Suppressor macrophage (primary cell): Measurements from ENCODE around the gene PRAMEF11.
A peak's percentile ranks its signal among the peaks of the same experiment; 100 is the strongest.
"Not testable (repeated sequence)": the region's sequence is repeated elsewhere in the genome, so short reads cannot be mapped to it uniquely, and the experiment has no call there.

Experiments used
- DNase-seq, 4 experiments: peaks; one replicate each; pipeline ENCODE4 v3.0.0-alpha.2; 2020 to 2022
- total RNA-seq, 17 experiments: gene quantifications; one replicate each; lab custom pipeline; 2026; ENCODE audit warnings: mixed read lengths in 6 of 17, inconsistent platforms in 3 of 17; lab: John Stamatoyannopoulos, UW

Gene PRAMEF11
- 0 to 0.22 (median 0) reads per million in 17 experiments for total RNA-seq

DNA sequence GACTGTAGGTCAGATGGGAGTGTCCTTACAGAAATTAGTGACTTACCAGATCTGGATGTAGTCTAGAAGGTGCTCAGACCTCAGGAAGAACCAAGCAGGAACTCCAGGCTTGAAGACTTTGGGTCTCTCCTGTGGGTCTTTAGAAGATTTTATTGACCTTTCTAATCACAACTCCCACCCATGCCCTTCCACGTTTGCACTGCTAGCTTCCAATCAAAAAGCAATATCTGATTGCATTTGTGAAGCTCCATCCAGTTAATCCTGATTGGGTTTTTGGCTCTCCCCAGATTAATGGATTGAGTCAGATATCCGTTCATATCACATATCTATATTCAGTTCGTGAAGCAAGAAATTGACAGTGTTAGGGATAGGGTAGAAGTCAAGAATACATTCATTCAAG, at the start of gene PRAMEF11:
Gene PRAMEF11 (minus strand): TSS at position 101 of the 400 bp plus-strand sequence. CDS start 2,621 bp downstream, outside the sequence.
- DNase-seq: not testable (repeated sequence)

DNA sequence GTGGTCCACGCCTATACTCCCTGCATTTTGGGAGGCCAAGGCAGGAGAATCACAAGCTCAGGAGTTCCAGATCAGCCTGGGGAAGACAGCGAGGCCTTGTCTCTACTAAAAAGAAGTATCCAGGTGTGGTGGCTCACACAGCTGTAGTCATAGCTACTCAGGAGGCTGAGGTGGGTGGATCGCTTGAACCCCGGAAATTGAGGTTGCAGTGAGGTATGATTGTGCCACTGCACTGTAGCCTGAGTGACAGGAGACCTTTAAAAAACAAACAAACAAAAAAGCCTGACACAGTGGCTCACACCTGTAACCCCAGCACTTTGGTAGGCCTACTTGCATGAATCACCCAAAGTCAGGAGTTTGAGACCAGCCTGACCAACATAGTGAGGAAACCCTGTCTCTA, 47.2 kb upstream of the PRAMEF11 start:
- DNase-seq: not testable (repeated sequence)

DNA sequence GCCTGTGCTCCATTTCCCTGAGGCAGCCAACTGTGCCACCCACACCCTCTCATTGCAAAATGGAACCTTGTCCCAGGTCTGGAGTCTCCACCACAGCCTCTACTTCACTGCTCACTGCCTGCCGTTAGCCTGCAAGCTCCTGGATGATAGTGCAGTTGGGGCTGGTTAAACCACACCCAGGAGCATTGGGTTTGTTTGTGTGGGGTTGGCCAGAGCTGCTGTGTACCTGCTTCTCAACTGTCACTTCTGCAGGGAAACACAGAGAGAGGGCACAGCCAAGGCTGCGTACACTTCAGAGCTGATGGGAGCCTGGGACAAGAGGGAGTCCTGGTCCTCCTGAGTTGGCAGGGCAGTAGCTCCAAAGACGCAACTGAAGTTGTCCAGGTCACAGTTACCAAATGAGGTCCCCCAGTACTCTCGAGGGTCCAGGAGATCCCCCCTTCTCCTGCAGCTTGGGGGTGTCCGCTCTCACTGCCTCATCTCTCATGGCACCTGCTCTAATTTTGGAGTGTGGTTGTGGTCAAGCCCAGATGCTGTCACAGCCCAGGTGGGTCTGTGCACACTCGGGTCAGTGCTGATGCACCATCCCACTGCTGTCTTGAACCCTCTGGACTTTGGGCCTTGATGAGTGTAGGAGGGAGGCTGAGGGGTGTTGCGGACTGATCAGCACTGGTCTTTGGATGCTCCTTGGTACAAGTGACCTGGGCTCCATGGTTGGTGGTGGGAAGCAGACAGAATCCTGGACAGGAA, 32.1 kb upstream of the PRAMEF11 start:
- not testable (repeated sequence) for DNase-seq

DNA sequence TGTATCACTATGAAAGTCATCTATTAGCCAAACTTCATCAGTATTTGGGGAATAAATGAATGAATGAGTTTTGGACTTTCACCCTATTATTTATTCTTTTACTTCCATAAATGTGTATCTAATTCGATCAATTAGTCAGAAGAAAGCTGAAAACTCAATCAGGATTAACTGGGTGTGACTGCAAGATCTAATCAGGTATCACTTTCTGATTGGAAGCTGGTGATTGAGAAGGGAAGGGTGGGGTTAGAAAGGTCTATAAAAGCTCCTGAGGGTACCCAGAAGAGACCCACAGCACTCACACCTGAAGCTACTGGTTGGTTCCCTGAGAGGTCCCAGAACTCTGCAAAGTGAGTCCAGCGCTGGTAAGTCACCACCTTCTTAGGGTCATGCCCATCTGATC, 25.6 kb upstream of the PRAMEF11 start, which contains the start of gene PRAMEF2:
Gene PRAMEF2 (plus strand): TSS at position 301 of the 400 bp plus-strand sequence. CDS start 1,924 bp downstream, outside the sequence.
- not testable (repeated sequence) for DNase-seq

DNA sequence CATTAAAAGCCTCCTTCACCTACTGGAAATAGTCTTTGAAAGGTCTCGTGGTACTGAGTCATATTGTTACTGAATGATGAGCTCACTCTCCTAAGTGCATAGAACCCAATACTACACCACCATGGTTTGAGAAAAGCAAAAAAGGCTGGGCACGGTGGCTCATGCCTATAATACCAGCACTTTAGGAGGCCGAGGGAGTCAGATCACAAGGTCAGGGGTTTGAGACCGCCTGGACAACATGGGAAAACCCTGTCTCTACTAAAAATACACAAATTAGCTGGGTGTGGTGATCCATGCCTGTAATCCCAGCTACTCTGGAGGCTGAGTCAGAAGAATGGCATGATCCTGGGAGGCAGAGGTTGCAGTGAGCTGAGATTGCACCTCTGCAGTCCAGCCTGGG, 20.6 kb upstream of the PRAMEF11 start:
- DNase-seq: peak in 1 of 4 experiments; percentile 9

DNA sequence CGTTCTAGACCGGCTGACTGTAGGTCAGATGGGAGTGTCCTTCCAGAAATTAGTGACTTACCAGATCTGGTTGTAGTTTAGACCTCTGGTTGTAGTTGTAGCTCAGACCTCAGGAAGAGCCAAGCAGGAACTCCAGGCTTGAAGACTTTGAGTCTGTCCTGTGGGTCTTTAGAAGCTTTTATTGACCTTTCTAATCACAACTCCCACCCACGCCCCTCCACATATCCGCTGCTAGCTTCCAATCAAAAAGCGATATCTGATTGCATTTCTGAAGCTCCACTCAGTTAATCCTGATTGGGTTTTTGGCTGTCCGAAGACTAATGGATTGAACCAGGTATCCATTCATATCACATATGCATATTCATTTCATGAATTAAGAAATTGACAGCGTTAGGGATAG, 17.4 kb upstream of the PRAMEF11 start, which contains the start of gene HNRNPCL1:
Gene HNRNPCL1 (minus strand): TSS at position 101 of the 400 bp plus-strand sequence. CDS start 431 bp downstream, outside the sequence.
- DNase-seq: not testable (repeated sequence)

DNA sequence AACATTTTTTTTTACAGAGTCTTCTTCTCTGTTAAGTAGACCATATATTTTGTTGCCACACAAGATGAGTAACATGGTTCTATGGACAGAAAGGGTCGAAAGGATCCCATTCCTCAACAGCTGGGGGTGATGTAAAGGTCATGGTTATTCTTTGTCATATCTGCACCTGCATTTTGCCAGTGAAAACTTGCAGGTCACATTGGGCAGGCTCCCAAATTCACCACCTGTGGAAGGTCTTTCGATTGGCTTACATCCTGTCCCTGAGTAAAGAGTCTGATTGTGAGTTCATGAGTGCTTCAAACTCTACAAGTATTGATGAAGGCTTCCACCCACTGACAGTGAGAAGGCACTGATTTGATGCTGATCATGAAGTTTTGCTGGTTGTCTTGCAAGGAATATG, 2.0 kb upstream of the PRAMEF11 start:
- DNase-seq: not testable (repeated sequence)

DNA sequence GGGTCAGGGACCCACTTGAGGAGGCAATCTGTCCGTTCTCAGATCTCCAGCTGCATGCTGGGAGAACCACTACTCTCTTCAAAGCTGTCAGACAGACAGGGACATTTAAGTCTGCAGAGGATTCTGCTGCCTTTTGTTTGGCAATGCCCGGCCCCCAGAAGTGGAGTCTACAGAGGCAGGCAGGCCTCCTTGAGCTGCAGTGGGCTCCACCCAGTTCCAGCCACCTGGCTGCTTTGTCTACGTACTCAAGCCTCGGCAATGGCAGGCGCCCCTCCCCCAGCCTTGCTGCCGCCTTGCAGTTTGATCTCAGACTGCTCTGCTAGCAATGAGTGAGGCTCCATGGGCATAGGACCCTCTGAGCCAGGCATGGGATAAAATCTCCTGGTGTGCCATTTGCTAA, 12.1 kb downstream of the PRAMEF11 start:
- DNase-seq: not testable (repeated sequence)

DNA sequence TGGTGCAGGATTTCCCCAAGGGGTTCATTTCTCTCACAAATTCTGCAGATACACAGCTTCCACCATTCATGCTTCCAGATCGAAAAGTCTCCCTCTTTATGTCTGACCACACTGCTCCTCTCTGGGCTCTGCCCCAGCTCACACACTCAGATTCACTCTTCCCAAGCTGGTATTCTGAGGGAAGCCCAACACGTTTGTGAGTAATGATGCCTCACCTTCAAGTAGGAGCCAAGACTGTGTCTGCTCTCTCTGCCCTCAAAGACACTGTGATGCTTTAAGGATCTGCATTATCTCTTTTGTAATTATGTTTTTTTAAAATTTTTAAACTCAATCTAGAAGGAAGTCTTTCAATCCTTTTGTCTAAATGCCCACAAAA, 19.8 kb downstream of the PRAMEF11 start:
- no peak for DNase-seq

DNA sequence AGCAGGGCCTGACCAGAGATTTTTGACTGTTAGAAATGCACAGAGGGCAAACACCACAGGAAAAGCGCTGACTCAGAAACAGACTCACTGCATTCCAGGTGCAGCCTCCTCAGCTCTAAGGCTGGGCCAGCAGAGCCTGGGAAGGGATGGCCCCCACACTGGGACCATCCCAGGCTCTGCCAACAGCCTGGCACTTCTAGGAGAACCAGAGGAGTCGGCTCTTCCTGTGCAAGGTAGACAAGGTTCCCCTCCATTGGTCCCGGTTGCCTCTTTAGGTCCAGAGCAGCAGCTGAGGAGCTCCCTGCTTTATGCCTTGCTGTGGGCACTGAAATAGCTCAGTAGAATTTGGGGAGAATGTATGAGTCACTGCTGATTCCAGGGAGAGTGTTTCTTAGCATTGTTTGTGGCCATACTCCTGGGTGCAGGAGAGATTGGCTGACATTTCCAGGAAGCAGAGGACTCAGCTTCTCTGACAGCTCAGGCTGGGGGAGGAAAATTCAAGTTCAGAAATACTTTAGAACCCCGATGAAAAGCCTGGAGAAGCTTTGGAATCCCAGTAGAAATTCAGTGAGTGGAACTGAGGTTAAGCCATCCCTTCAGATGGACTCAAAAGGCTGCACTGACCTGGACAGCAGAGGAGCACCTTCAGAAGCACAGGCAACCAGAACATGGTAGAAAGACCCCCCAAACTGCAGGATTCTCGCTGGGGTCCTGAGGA, 20.4 kb downstream of the PRAMEF11 start:
- no peak for DNase-seq

DNA sequence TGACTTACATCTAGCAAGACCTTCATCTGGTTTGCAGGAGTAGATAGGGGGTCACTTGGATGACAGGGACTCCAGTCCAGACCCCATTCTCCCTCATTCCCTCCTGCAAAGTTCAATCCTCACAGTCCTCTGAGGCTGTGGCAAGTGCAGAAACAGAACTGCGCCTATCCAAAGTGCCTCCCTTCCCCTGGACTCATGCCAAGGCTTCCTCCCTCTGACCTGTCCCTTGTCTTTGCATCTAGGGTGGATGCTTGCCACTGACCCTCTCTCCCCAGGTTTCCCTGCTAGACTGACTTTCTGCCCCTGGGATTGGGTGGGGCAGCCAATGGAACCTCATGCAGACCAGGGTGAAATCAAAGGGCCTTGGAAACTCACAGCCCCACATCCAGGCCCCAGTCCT, 21.3 kb downstream of the PRAMEF11 start:
- DNase-seq: no peak

DNA sequence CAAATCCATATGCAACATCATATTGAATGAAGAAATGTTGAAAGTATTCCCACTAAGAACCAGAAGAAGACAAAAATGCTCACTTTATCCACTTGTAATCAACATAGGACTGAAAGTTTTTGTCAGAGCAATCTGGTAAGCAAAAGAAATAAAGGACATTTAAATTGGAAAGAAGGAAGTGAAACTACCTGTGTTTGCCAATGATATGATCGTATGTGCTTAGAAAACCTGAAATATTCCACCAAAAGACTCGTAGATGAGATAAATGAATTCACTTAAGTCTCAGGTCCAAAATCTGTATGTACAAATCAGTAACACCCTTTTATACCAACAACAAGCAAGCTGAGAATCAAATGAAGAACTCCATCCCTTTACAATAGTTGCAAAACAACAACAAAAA, 31.5 kb downstream of the PRAMEF11 start:
- no peak for DNase-seq

DNA sequence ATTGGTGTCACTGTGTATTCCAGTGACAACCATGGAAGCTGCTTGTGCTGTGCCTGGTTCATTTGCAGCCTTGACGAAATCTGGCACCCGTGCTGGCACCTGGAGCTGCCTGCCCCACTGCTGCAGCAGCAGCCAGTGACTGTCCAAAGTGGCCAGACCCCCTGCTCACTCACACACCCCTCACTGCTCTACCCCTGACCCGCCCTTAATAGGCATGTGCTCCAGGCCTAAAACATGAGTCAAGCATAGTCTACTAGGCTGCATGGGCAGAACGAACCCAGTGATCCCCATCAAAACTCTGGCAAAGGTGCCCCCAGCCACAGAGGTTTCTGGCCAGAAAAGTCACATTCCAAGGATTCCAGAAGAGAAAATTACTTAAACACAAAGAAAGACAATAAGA, 32.3 kb downstream of the PRAMEF11 start:
- no peak for DNase-seq

DNA sequence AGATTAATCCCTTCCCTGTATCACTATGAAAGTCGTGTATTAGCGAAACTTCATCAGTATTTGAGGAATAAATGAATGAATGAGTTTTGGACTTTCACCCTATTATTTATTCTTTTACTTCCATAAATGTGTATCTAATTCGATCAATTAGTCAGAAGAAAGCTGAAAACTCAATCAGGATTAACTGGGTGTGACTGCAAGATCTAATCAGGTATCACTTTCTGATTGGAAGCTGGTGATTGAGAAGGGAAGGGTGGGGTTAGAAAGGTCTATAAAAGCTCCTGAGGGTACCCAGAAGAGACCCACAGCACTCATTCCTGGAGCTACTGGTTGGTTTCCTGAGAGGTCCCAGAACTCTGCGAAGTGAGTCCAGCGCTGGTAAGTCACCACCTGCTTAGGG, 40.1 kb downstream of the PRAMEF11 start, which contains the start of gene PRAMEF1:
Gene PRAMEF1 (plus strand): TSS at position 301 of the 400 bp plus-strand sequence. CDS start 1,831 bp downstream, outside the sequence.
- not testable (repeated sequence) for DNase-seq

DNA sequence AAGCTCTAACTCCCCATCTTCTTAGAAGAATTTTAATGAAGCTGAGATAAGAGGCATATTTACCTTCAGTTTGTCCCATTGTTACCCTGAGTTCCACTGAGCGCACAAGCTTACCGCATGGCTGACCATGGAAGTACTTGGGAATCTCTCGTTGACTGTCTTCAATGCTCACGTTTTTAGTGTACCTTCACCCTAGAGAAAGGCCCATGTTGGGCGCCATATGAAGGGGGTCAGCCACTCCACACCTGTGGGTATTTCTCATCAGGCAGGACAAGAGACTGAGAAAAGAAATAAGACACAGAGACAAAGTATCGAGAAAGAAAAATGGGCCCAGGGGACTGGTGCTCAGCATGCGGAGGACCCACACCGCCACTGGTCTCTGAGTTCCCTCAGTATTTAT, 46.5 kb downstream of the PRAMEF11 start:
- DNase-seq: not testable (repeated sequence)

DNA sequence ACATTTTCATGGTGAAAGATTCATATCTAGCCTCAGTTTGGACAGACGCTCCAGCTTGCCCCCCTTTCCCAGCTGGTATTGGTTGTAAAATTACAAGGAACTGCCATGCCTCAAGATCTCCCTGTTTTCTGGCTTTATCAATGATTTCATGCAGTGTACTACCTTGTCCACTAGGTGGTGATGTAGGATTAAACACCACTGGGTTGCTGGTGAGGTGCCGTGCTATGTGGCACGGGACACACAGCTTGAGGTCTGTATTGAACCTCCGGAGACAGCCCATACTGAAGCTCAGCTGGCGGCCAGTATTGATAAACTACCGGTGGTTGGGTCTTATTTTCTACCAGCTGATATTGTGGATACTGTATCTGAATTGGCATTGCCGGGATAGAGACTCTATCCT, 47.4 kb downstream of the PRAMEF11 start:
- peak in 2 of 4 experiments; percentile 6 to 7 for DNase-seq

DNA sequence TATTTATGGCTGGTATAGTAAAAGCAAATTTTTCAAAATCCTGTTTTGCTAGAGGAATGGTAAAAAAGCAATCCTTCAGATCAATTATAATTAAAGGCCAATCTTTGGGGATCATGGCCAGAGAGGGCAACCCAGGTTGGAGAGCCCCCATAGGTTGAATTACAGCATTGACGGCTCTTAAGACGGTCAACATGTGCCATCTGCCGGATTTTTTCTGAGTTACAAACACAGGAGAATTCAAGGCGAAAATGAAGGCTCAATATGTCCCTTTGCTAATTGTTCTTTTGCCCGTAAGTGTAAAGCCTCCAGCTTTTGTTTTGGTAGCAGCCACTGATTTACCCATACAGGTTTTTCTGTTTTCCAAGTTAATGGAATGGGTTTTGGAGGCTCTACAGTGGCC, 49.7 kb downstream of the PRAMEF11 start:
- DNase-seq: not testable (repeated sequence)

DNA sequence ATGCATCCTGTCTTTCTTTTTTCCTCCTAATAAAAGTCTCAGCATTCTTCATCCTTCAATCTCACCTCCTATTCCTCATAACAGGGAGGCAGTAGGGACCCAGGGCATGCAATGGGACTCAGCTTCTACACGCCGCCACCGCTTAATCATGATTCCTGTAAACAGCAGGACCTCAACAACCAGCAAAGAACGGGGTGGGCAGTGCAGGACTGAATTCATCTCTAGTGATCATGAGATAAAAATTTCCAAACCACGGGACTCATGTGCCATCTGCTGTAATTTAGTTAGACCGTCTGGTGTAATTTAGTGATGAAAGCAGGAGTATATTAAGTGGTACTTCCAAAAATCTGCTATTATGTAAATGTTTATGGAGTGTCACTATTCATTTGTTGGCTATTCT, 52.3 kb downstream of the PRAMEF11 start:
- DNase-seq: no peak

DNA sequence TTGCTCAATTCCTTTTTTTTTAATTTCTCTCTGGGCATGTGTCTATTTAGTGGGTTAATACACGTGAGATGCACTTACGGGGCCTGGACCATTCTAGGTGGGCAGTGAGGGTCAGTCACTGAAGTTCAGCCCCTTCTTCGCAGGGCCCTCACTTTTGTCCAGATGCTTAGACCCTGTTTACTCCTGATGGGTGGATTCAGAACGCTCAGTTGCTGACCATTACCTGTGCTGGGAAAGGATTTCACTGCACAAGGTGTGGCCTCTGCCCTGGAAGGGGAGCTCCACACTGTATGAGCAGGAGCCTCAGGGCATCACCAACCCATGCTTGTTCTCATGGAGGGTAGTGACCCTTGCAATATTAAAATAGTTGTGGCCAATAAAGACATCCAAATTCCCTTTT, 53.1 kb downstream of the PRAMEF11 start:
- DNase-seq: no peak

DNA sequence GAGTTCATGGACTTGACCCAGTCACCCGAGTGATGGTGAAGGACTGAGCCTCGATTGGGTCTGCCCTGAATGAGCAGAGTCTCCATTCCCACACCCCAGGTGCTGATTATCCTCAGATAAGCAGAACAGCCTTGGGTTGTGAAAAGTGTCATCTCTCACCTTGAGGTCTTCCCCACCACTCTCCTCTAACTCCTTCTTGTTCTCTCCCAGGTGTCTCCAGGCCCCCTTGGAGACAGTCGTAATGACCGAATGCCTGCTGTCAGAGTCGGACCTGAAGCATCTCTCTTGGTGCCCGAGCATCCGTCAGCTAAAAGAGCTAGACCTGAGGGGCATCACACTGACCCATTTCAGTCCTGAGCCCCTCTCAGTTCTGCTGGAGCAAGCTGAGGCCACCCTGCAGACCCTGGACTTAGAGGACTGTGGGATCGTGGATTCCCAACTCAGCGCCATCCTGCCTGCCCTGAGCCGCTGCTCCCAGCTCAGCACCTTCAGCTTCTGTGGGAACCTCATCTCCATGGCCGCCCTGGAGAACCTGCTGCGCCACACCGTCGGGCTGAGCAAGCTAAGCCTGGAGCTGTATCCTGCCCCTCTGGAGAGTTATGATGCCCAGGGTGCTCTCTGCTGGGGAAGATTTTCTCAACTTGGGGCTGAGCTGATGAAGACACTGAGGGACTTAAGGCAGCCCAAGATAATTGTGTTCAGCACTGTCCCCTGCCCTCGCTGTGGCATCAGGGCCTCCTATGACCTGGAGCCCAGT, 54.2 kb downstream of the PRAMEF11 start:
- no peak for DNase-seq

DNA sequence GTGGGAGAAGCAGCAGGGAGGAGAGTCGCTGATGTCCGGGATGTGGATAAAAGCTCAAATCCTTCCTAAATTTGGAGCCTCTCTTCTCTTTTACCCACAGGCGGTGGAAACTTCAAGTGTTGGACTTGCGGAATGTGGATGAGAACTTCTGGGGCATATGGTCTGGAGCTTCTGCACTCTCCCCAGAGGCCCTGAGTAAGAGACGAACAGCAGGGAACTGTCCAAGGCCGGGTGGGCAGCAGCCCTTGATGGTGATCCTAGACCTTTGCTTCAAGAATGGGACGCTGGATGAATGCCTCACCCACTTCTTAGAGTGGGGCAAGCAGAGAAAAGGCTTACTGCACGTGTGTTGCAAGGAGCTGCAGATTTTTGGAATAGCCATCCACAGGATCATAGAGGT, 55.8 kb downstream of the PRAMEF11 start:
- DNase-seq: no peak

DNA sequence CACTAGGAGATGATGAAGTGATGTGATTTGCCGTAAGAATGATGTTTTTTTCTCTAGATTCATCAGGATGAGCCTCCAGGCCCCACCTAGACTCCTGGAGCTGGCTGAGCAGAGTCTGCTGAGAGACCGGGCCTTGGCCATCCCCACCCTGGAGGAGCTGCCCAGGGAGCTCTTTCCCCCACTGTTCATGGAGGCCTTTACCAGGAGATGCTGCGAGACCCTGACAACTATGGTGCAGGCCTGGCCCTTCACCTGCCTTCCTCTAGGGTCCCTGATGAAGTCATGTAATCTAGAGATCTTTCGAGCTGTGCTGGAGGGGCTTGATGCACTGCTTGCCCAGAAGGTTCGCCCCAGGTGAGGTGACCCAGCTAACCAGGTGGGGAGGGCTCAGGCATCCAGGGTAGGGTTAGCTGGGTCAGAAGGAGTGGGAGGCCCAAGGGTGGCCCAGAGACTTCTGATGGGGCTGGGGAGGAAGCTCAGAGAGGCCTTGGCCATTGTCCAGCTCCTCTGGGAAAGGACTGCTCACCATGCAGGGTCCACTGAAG, 56.3 kb downstream of the PRAMEF11 start:
- DNase-seq: no peak
